Measurements from ENCODE around the gene SIRPA. TPM values are rescaled to one million over a fixed set of nuclear protein-coding genes. Genes with fewer than 3 reads are reported as not detected.

Gene SIRPA
- polyA plus RNA-seq, 1 experiment = 21.2 TPM

- peaks cover 2% of the 10 kb centered on the region for H3K27me3 ChIP-seq (ENCODE audit: control insufficient read depth, insufficient read depth, low read length)
- CTCF ChIA-PET = no interaction called here
- no peak for TF ChIP-seq CTCF (IDR thresholded peaks at IDR 0.05; ENCODE audit: low read depth, low read length)
Observed at GRCh38 chr20:1982686-1983085, 87.5 kb downstream of the SIRPA start.

GRCh38 chr20:1983301-1983700, 88.1 kb downstream of the SIRPA start:
- POLR2A ChIA-PET = no interaction called here
- Histone ChIP-seq H3K9me3 (ENCODE audit: control insufficient read depth, insufficient read depth, low read length) (no peaks in the 10 kb centered on the region), H3K27ac (ENCODE audit: low read depth, low read length) (no peak overlapping the region), H3K4me3 (ENCODE audit: low read depth, low read length) (no peak overlapping the region), H3K27me3 (ENCODE audit: control insufficient read depth, insufficient read depth, low read length) (peaks cover 3% of the 10 kb centered on the region)
- no peak for DNase-seq (ENCODE audit: low read depth, low spot score)
- CTCF ChIA-PET = no interaction called here
- no peak for TF ChIP-seq CTCF (IDR thresholded peaks at IDR 0.05; ENCODE audit: low read depth, low read length)

More at GRCh38 chr20:1982686-1983085, 87.5 kb downstream of the SIRPA start:
- no peak overlapping the region for H3K4me3 ChIP-seq (ENCODE audit: low read depth, low read length)
- H3K9me3 ChIP-seq (ENCODE audit: control insufficient read depth, insufficient read depth, low read length) = no peaks in the 10 kb centered on the region
- no peak for DNase-seq (ENCODE audit: low read depth, low spot score)
- H3K27ac ChIP-seq (ENCODE audit: low read depth, low read length) = no peak overlapping the region
- POLR2A ChIA-PET = no interaction called here

GRCh38 chr20:1987826-1988225, 92.6 kb downstream of the SIRPA start:
- peaks cover 18% of the 10 kb centered on the region for H3K27me3 ChIP-seq (ENCODE audit: control insufficient read depth, insufficient read depth, low read length)
- H3K9me3 ChIP-seq (ENCODE audit: control insufficient read depth, insufficient read depth, low read length) = no peaks in the 10 kb centered on the region
- H3K4me3 ChIP-seq (ENCODE audit: low read depth, low read length) = no peak overlapping the region
- TF ChIP-seq CTCF (IDR thresholded peaks at IDR 0.05; ENCODE audit: low read depth, low read length) = no peak
- no peak for DNase-seq (ENCODE audit: low read depth, low spot score)
- ChIA-PET POLR2A (no interaction called here), CTCF (interaction anchor here (1.5 kb wide), 1 partner anchor 23 kb away, joined by 5 read pairs; no protein-coding TSS in a partner anchor)
- H3K27ac ChIP-seq (ENCODE audit: low read depth, low read length) = no peak overlapping the region

Other genes with a start within 250 kb of the SIRPA start
- not detected in 2 replicates for gene SIRPG, start 237.6 kb upstream of the SIRPA start, polyA plus RNA-seq (2011; rRNA removed)
- gene PDYN, start 98.7 kb downstream of the SIRPA start, polyA plus RNA-seq (2011; rRNA removed) = not detected in 2 replicates
- 8.0 and 9.3 TPM in 2 replicates for gene STK35, start 206.4 kb downstream of the SIRPA start, polyA plus RNA-seq (2011; rRNA removed)